NCI-H526 (cell line): ENCODE data around the gene NRBF2.
"Not testable (repeated sequence)": the region's sequence is repeated elsewhere in the genome, so short reads cannot be mapped to it uniquely, and the experiment has no call there.

Experiments used
- DNase-seq, 2 experiments: peaks; one replicate each; lab custom pipeline; 2025; lab: John Stamatoyannopoulos, UW

The NRBF2 gene

DNA sequence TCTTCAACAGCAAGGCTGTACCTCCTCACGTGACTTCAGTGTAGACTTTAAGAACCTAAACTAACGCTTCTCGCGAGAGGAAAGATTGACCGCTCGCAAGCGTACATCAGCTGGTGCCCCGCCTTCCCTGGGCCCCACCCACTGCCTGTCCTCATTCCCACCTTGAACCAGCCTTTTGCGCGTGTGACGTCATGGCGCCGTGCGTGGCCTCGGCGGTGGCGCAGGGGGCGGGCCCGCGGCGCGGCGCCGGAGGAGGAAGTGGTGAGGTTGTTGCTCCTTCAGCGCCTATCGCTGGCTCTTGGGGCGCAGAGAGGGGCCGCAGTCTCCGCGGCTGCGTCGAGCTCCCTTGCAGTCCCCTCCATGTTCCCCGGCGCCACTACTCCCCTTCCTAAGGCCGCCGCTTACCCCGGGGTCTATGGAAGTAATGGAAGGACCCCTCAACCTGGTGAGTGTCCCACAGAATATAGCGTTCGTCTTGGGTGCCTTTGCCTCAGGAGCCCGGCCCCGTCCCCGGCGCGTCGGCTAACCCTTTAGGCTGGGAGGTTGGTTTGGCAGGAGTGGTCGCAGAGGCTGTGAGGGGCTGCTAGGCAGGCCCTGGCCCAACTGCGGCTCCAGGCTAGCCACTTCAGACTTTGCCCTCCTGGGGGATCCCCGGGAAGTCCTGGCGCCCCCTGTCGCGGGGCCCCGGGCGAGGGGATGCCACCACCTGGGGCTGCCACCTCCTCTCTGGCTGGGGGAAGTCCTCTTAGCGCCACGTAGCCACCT is at the start of gene NRBF2:
TSS of gene NRBF2 (plus strand) at position 273 of the 765 bp plus-strand sequence. CDS start at position 416, 143 bp downstream.
- peak; percentile 94 to 96 for DNase-seq

DNA sequence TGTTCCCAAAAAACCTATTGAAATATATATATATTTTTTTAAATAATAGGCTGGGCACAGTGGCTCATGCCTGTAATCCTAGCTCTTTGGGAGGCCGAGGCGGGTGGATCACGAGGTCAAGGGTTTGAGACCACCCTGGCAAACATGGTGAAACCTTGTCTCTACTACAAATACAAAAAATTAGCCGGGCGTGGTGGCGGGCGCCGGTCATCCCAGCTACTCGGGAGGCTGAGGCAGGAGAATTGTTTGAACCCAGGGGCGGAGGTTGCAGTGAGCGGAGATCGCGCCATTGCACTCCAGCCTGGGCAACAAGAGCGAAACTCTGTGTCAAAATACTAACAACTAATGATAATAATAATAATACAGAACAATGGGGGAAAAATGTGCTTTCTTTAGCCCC is 49.7 kb upstream of the NRBF2 start:
- not testable (repeated sequence) for DNase-seq

DNA sequence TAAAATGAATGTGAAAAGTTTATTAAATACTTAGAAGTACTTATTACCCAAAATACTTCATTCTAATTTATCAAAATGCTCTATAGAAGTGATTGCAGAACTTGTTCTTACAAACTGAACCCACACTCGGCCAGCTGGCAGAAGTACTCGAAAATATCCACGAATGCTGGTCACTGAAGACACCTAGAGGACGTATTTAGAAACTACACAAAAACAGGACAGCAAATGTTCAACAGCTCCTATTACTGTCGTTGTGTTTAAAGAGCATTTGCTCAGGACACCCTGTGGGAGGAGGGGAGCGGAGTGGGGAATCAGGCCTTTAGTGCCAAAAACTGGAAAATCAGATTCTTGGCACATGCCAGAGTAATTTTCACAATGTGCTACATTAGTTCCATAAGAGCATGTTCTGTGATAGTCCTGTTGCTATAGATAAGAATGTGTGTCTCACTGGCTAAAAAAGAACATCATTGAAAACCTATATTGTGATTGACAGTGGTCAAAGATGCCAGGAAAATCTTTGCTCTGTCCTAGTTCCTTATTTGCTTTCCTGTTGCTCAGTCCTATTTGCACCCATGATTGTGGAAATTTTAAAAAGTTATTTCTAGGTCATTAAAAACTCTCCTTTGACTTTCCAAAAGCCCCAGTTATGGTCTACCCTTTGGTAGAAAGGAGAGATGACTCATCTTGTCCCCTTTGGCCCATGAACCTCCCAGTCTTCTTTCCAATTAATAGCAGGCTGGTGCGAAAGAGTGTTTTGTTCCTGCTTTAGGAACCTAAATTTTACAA is 49.0 kb upstream of the NRBF2 start:
- peak; percentile 59 to 69 for DNase-seq

DNA sequence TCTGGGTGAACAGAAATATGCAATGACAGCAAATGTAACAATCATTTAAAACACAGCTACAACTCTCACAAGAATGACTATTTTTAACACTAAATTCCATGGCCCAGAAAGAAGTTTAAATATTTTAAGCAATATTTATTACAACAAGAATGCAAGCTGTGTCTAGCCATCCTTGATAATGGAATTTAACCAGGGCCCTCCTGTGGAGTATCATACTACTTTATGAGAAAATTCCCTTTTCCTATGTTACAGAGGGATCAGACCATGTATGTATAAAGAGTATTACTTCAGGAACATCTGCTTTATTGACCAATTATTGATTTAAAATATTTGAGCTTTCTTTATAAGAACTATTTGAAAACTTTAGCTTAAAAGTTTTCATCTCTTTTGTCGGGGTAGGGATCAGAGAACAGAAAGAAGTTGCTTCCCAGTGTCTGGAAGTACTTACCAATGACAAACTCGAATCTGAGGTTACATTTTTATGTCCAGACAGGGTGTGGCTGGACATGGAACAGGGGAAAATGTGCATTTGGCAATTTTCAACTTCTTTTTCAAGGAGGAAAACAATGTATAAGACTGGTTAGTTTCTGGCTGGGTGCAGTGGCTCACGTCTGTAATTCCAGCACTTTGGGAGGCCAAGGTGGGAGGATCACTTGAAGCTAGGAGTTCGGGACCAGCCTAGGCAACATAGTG is 48.3 kb upstream of the NRBF2 start:
- no peak for DNase-seq

DNA sequence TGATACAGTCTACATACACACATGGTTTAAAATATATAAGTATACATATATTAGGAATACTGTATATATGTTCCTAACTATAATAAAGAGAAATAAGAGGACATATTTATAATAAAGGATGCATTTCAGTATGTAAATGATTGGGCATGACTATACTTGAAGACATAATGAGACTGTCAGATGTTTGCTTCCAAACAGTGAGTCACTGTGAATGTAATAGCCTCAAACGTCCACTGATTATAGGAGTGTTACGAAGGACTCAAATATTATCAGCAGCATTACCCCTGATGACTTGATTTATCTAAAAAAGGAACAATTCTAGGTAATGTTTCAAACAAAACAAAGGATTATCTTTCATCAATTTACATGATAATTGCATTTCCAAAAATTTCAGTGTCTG is 39.9 kb upstream of the NRBF2 start:
- no peak for DNase-seq

DNA sequence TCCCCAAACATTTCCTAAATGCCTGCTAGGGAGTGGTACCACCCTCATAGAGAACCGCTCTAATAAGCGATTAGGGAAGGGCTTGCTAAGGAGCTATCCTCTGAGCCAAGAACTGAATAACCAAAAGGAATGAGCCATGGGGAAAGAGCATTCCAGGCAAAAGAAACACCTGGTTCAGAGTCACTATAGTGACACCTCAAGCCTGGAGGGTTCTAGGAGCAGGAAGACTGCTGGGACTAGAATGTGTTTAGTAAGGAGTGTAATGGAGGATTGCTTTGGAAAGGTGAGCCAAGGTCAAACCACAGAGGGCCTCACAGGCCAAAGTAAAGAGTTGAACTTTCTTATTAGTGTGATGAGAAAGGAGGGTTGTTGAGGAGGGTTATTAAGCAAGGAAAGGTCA is 38.7 kb upstream of the NRBF2 start:
- DNase-seq, result no peak

DNA sequence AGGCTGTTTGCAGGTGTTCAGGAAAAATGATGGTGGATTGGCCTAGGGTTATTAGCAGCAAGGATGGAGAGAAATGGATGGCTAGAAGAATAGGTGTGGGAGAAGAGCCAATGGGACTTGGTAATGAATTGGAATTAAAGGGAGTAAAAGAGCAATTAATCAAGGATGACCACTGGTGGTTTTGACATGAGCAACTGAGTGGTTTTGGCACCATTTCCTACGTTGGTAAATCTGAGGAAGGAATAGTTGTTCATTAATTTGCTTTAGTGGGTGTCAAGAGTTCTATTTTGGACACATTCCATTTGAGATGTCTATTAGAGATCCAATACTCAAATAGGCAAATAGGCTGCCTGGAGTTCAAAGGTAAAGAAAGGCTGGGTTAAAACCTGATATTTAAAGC is 38.2 kb upstream of the NRBF2 start:
- no peak for DNase-seq

DNA sequence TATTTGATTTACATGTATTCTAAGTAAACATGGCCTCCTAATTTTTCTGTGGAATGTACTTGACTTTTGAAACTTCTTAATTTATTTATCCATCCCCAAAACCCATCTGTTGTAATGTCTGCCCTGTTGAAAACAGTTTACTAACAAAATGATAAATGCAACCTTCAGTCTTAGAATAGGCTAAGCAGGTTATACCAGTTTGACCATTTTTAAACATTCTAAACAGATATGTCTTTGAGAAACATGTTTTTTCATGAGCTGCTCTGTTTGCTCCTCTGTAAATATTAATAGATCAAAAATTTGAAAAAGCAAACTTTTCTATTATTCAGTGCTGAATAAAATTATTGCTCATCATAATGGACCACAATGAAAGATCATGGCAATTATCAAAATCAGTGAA is 33.4 kb upstream of the NRBF2 start:
- DNase-seq, result no peak

DNA sequence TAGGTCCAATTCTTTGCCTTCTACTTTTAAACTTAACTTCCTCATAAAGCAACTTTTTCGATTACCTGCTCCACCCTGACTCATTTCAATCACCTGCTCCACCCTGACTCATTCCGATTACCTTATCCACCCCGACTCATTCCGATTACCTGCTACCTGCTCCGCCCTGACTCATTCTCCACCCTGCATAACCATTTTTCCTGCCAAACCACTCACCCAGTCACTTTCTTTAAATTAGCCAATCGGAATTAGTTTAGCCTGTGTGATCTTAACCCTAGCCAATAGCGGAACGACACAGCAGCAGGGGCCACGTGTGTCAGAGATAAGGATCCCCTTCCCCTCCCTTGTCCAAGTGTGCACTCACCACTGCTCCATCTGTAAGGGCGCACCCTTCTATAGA is 32.0 kb upstream of the NRBF2 start:
- DNase-seq, result not testable (repeated sequence)

DNA sequence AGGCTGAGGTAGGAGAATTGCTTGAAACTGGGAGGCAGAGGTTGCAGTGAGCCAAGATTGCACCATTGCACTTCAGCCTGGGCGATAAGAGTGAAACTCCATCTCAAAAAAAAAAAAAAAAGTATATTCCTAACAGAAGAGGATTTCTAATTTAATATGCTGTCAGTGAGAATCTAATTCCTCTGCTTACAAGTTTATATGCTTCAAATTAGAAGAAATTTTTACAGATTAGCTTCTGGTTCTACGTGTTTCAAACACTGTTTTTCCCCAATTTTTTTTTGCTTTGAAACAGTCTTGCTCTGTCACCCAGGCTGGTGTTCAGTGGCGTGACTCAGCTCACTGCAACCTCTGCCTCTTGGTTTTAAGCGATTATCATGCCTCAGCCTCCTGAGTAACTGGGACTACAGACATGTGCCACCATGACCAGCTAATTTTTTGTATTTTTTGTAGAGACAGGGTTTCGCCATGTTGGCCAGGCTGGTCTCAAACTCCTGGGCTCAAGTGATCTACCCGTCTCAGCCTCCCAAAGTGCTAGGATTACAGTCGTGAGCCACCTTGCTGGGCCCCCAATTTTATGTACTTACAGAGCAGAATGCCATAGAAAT is 30.7 kb upstream of the NRBF2 start:
- DNase-seq, result not testable (repeated sequence)

DNA sequence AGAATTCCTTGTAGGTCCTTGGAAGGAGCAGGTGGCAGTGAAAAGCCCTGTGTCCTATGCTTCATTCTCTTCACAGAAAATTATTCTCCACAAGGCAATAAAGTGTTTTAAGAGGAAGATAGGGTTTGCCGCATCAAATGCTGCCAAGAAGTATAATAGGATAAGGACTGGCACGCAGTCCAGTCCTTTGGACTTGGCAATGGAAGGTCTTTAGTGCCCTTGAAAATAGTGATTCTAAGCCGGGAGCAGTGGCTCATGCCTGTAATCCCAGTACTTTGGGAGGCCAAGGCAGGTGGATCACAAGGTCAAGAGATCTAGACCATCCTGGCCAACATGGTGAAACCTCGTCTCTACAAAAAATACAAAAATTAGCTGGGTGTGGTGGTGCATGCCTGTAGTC is 29.9 kb upstream of the NRBF2 start:
- DNase-seq, result not testable (repeated sequence)

DNA sequence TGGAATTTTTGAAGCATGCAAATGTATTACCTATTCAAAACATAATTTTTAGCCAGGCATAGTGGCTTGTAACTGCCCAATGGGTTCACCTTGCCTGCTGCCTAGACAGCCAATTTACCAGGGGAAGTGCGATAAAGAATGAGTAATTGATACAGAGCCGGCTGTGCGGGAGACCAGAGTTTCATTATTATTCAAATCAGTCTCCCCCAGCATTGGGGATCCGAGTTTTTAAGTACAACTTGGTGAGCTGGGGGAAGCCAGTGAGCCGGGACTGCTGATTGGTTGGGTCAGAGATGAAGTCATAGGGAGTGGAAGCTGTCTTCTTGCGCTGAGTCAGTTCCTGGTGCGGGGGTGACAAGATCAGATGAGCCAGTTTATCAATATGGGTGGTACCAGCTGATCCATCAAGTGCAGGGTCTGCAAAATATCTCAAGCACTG is 29.1 kb upstream of the NRBF2 start:
- DNase-seq, result no peak

DNA sequence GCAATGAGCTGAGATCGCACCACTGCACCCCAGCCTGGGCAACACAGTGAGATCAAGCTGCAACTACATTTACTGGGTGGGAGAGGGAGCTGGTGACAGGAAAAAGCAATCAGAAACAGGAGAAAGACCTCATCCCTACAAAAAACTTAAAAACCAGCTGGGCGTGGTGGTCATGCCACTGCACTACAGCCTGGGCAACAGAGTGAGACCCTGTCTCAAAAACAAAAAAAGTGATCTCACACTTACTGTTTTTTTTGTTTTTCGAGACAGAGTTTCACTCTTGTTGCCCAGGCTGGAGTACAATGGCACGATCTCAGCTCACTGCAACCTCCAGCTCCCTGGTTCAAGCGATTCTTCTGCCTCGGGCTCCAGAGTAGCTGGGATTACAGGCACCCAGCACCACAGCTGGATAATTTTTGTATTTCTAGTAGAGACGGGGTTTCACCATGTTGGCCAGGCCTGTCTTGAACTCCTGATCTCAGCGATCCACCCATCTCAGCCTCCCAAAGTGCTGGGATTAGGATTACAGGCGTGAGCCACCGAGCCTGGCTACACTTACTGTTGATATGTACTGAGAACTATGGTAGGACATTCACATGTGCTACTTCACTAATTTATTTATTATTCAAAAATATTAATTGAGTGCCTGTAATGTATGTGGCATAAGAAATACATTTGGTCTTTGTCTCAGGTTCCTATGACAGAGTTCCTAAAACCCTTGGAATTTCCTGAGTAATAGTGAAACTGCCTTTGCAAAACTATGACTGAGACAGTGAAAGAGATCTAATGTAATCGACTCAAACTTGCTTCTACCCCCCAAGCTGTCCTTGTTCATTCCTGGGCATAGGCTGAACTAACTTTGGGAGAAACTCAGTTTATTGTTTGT is 27.7 kb upstream of the NRBF2 start:
- no peak for DNase-seq

DNA sequence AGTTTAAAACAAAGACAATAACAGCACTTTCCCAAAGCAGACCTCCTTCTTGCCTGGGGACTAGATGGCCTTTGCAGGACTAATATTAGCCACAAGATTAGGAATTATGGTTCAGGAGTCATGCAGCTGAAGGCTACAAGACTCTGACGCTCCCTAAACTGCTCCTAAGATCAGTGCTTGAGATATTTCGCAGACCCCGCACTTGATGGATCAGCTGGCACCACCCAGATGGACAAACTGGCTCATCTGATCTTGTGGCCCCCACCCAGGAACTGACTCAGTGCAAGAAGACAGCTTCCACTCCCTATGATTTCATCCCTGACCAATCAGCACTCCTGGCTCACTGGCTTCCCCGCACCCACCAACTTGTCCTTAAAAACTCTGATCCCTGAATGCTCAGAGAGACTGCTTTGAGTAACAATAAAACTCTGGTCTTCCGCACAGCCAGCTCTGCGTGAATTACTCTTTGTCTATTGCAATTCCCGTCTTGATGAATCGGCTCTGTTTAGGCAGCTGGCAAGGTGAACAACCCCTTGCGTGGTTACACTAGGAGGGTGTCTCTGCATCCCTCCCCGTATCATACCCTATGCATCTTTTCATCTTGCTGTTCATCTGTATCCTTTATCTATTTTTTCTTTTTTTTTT is 26.9 kb upstream of the NRBF2 start:
- DNase-seq, result no peak

DNA sequence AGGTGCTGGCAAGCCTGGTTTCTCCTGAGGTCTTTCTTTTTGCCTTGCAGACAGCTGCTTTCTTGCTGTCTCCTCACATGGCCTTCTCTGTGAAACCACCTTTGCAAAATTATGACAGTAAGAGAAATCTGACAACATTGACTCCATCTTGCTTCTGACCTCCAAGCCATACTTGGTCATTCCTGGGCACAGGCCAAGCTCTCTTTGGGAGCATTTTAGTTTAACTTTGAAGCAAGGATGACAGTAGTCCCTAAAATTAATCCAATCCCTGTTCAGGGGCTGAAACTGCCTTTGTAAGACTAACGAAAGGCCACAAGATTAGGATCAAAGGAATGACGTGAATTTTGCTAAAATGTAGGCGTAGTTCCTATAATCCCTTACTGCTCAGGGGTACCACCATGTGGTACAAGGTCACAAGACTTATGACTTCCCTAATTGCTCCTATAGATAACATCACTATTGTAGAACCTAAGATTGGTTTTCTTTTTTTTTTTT is 25.1 kb upstream of the NRBF2 start:
- DNase-seq, result no peak

DNA sequence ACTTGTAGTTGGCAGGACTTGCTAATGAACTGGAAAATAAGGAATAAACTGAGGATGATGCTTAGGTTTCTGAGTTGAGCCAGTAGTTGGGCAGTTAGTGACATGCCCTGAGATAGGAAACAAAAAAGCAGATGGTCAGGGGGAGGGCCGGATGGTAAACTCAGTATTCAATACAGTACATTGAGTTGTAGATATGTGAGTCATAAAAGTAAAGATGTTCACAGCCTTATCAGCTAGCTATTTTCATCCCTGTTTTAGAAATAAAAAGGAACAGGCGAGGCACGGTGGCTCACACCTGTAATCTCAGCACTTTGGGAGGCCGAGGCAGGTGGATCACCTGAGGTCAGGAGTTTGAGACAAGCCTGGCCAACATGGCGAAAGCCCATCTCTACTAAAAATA is 22.2 kb upstream of the NRBF2 start:
- DNase-seq, result no peak

DNA sequence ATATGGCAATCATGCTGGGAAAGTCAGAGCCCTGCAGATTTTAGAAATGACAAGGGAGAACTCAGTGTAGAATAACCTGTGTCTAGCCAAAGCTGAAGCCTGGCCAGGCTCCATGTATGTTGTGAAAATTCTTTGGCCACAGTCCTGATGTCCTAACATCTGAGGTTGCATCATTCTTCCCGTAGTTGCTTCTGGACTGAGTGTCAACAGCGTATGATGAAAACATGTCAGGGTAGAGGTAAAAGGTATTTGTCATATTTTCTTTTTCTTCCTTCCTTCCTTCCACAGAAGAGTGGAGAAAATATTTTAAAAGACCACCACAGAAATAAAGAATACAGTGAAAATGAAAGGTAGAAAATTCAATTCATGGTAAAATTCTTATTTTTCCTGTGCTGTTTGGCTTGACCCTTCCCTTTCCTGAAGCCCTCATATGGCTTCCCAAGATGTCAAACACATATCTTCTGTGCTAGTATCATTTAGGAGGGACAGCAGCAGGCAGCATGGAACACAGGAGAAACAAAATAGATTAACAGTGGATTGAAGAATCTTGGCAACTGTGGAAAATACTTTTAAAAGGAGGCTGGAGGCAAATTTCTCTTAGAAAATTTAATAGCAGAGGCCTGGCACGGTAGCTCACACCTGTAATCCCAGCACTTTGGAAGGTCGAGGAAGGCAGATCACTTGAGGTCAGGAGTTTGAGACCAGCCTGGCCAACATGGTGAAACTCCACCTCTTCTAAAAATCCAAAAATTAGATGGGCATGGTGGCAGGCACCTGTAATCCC is 18.9 kb upstream of the NRBF2 start:
- no peak for DNase-seq

DNA sequence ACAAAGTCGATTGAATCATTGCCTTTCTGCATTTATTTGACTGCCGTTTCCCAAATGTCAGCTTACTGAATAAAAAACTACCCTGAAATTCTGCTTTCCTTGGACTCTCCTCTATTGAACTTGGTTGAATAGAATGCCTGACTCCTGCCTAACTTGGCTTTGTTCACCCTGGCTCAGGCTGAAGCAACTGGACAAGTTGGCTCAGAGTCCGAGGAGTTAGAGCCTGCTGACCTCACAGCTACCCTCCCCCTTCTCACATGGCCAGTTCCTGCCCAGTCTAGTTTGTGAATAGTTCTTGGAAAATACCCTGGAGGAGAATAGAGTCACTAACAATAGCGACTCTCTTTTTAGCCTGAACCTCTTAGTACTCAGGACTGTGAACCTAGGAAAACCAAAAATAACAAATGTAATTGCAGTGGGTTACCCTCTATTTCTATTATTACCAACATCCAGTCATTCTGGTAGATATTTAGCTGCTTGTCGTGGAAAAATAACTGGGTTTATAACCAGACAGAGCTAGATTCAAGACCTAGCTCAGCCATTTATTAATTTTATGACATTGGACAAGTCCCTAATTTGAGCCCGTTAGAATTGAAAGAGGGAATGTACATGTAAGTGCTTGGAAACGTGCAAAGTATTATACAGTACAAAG is 17.3 kb upstream of the NRBF2 start:
- no peak for DNase-seq

DNA sequence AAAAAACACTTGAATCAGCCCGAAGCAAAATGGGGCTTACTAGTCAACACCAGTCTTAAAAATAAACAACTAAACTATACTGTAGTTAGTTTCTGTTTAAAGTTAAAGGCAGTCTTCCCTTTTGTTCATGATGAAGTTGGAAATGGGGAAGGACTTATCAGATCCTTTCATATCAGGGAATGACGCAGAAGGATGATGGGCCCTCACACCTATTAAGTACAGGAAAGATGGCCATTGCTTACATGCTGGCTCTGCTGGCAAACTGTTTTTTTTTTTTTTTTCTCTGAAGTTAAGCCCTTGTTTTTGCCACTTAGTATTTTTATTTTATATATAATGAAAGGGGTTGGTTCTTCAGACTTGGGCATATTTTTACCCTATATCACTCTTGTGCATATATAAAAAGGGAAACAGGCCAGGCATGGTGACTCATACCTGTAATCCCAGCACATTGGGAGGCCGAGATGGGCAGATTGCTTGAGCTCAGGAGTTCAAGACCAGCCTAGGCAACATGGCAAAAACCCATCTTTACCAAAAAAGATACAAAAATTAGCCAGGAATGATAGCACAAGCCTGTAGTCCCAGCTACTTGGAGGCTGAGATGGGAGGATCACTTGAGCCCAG is 16.6 kb upstream of the NRBF2 start:
- no peak for DNase-seq
